H1 (cell line): ENCODE data around the gene BBS4. TPM values are rescaled to one million over a fixed set of nuclear protein-coding genes. Genes with fewer than 3 reads are reported as not detected.
A peak's percentile ranks its signal among the peaks of the same experiment; 100 is the strongest.

Experiments
- CTCF ChIA-PET: fragments of 300-600 bp; sonication (Branson Sonifier 250); formaldehyde crosslinking; loops from one replicate; lab custom pipeline; 2021; ENCODE audit not compliant: partially characterized antibody; lab: Charles Lee
- POLR2A ChIA-PET: fragments of 300-600 bp; sonication (Branson Sonifier 250); formaldehyde crosslinking; loops from one replicate; lab custom pipeline; 2021; ENCODE audit warnings: inconsistent platforms; ENCODE audit not compliant: partially characterized antibody; lab: Charles Lee
- DNase-seq, 2 experiments: peaks; one replicate each; pipeline versions ENCODE4 v3.0.0 to v3.0.0-alpha.2; 2010 to 2022; ENCODE audit warnings: low spot score in 2 of 2, low read depth in 1 of 2, mixed read lengths in 1 of 2
- FAIRE-seq: peaks from 2 replicates; lab custom pipeline; 2011; peaks lifted over from hg19 to GRCh38; lab: Jason Lieb, UNC
- H2AFZ ChIP-seq: 2 replicates; pipeline ENCODE4 v1.8.1; 2012; ENCODE audit warnings: low read length, inconsistent platforms
- H2AK5ac ChIP-seq: 2 replicates; pipeline ENCODE4 v1.6.1; 2013; ENCODE audit warnings: low read depth, low read length
- H2BK120ac ChIP-seq: replicated peaks from 2 replicates; pipeline ENCODE3; 2013; ENCODE audit warnings: low read depth, low read length, inconsistent platforms
- H2BK12ac ChIP-seq: 2 replicates; pipeline ENCODE4 v1.6.1; 2013; ENCODE audit warnings: low read depth, low read length
- H2BK15ac ChIP-seq: 2 replicates; pipeline ENCODE4 v1.6.1; 2013; ENCODE audit warnings: low read length
- H2BK20ac ChIP-seq: 2 replicates; pipeline ENCODE4 v1.6.1; 2013; ENCODE audit warnings: low read length
- H2BK5ac ChIP-seq: 2 replicates; pipeline ENCODE4 v1.6.1; 2013; ENCODE audit warnings: low read depth, low read length
- H3K14ac ChIP-seq: 2 replicates; pipeline ENCODE4 v1.6.1; 2013; ENCODE audit warnings: inconsistent platforms; ENCODE audit not compliant: insufficient read length
- H3K18ac ChIP-seq: 2 replicates; pipeline ENCODE4 v1.6.1; 2013; ENCODE audit warnings: low read length; ENCODE audit errors: extremely low read depth
- H3K23ac ChIP-seq: 2 replicates; pipeline ENCODE4 v1.6.1; 2013; ENCODE audit warnings: inconsistent platforms; ENCODE audit not compliant: insufficient read length
- H3K23me2 ChIP-seq: 2 replicates; pipeline ENCODE4 v1.6.1; 2013; ENCODE audit warnings: low read depth, low read length
- H3K27ac ChIP-seq: 2 replicates; pipeline ENCODE4 v1.6.1; 2011; ENCODE audit warnings: low read depth, low read length, inconsistent platforms
- H3K27me3 ChIP-seq, 4 experiments: replicated peaks in 1 of 4; 1 replicate in 1 of 4; 2 replicates in 3 of 4; pipeline versions ENCODE4 v1.6.1 to v1.8.1; 2011 to 2013; ENCODE audit warnings: low read length in 3 of 4, mild to moderate bottlenecking in 3 of 4, inconsistent platforms in 2 of 4, mixed read lengths in 2 of 4, moderate library complexity in 1 of 4; ENCODE audit not compliant: control insufficient read depth in 3 of 4, insufficient read depth in 3 of 4; ENCODE audit errors: extremely low read depth in 1 of 4
- H3K36me3 ChIP-seq, 4 experiments: 2 replicates each; pipeline versions ENCODE4 v1.6.1 to v1.8.1; 2011 to 2013; ENCODE audit warnings: mild to moderate bottlenecking in 4 of 4, low read length in 3 of 4, moderate library complexity in 2 of 4, control low read depth in 1 of 4, inconsistent platforms in 1 of 4; ENCODE audit not compliant: insufficient read depth in 4 of 4, control insufficient read depth in 2 of 4
- H3K4ac ChIP-seq: replicated peaks from 2 replicates; pipeline ENCODE3; 2013; ENCODE audit warnings: low read length, low read depth, mixed read lengths, inconsistent platforms; ENCODE audit not compliant: insufficient read length
- H3K4me1 ChIP-seq, 4 experiments: replicated peaks in 1 of 4; 1 replicate in 1 of 4; 2 replicates in 3 of 4; pipeline versions ENCODE4 v1.6.1 to v1.8.1; 2011 to 2013; ENCODE audit warnings: low read length in 3 of 4, inconsistent platforms in 2 of 4, mixed read lengths in 1 of 4; ENCODE audit not compliant: insufficient read depth in 4 of 4, control insufficient read depth in 3 of 4
- H3K4me2 ChIP-seq, 2 experiments: 2 replicates each; pipeline versions ENCODE4 v1.6.1 to v1.8.1; 2011 to 2013; ENCODE audit warnings: low read depth in 2 of 2, low read length in 2 of 2, control low read depth in 1 of 2, inconsistent platforms in 1 of 2, mild to moderate bottlenecking in 1 of 2; ENCODE audit not compliant: insufficient read depth in 1 of 2
- H3K4me3 ChIP-seq, 4 experiments: fragments of 200-600, 300-600 bp in 1 of 4; sonication (generic), shearing (Covaris generic), sonication (Bioruptor Twin) in 1 of 4; 2 replicates each; pipeline versions ENCODE4 v1.5.1 to v1.8.1; 2011 to 2016; ENCODE audit warnings: low read length in 4 of 4, low read depth in 3 of 4, control low read depth in 2 of 4, inconsistent platforms in 2 of 4, mild to moderate bottlenecking in 2 of 4, mixed read lengths in 1 of 4, moderate library complexity in 1 of 4; ENCODE audit not compliant: insufficient read depth in 2 of 4; ENCODE audit errors: extremely low read depth in 1 of 4
- H3K56ac ChIP-seq: replicated peaks from 2 replicates; pipeline ENCODE3; 2013; ENCODE audit warnings: low read depth, mild to moderate bottlenecking, mixed read lengths, low read length, inconsistent platforms; ENCODE audit not compliant: insufficient read length
- H3K79me1 ChIP-seq: 2 replicates; pipeline ENCODE4 v1.6.1; 2013; ENCODE audit warnings: low read depth, low read length, control low read depth
- H3K79me2 ChIP-seq, 2 experiments: 2 replicates each; pipeline versions ENCODE4 v1.6.1 to v1.8.1; 2012 to 2013; ENCODE audit warnings: low read length in 2 of 2, mild to moderate bottlenecking in 2 of 2, inconsistent platforms in 1 of 2; ENCODE audit not compliant: insufficient read depth in 2 of 2, control insufficient read depth in 1 of 2
- H3K9ac ChIP-seq, 4 experiments: replicated peaks in 1 of 4; 1 replicate in 1 of 4; 2 replicates in 3 of 4; pipeline versions ENCODE4 v1.6.1 to v1.8.1; 2011 to 2013; ENCODE audit warnings: low read depth in 3 of 4, low read length in 3 of 4, control low read depth in 2 of 4, mild to moderate bottlenecking in 2 of 4, moderate library complexity in 2 of 4, inconsistent platforms in 1 of 4; ENCODE audit errors: extremely low read depth in 1 of 4
- H3K9me3 ChIP-seq, 2 experiments: 2 replicates each; pipeline versions ENCODE4 v1.6.1 to v1.8.1; 2012 to 2013; ENCODE audit warnings: mild to moderate bottlenecking in 2 of 2, moderate library complexity in 2 of 2, control low read depth in 1 of 2, inconsistent platforms in 1 of 2, low read depth in 1 of 2, low read length in 1 of 2, mixed read lengths in 1 of 2; ENCODE audit not compliant: insufficient read depth in 2 of 2
- H4K20me1 ChIP-seq, 2 experiments: replicated peaks in 1 of 2; 2 replicates each; pipeline versions ENCODE3 to v1.8.1; 2011 to 2013; ENCODE audit warnings: inconsistent platforms in 2 of 2, low read length in 2 of 2, mild to moderate bottlenecking in 1 of 2; ENCODE audit not compliant: insufficient read depth in 2 of 2, control insufficient read depth in 1 of 2
- H4K5ac ChIP-seq: 2 replicates; pipeline ENCODE4 v1.6.1; 2013; ENCODE audit warnings: low read length, low read depth, mixed read lengths, inconsistent platforms; ENCODE audit not compliant: insufficient read length
- H4K8ac ChIP-seq: 2 replicates; pipeline ENCODE4 v1.8.0; 2013; ENCODE audit warnings: mild to moderate bottlenecking, moderate library complexity, low read length, inconsistent platforms; ENCODE audit not compliant: insufficient read depth; ENCODE audit errors: extremely low read depth
- H4K91ac ChIP-seq: replicated peaks from 2 replicates; pipeline ENCODE3; 2013; ENCODE audit warnings: low read length, mixed read lengths, inconsistent platforms; ENCODE audit not compliant: insufficient read length
- CTCF ChIP-seq, 3 experiments: IDR thresholded peaks; 1 replicate in 2 of 3; 2 replicates in 1 of 3; pipeline versions ENCODE4 v1.5.1 to v1.6.1; 2011; ENCODE audit warnings: low read length in 3 of 3, mild to moderate bottlenecking in 3 of 3, inconsistent platforms in 2 of 3, low read depth in 1 of 3, moderate library complexity in 1 of 3; ENCODE audit not compliant: insufficient read depth in 1 of 3; ENCODE audit errors: control extremely low read depth in 1 of 3
- FOSL1 ChIP-seq: IDR thresholded peaks from 2 replicates; pipeline ENCODE4 v1.6.1; 2011; ENCODE audit warnings: mild to moderate bottlenecking, low read depth, low read length, moderate library complexity; ENCODE audit not compliant: insufficient read depth
- KDM1A ChIP-seq: fragments of 200-600, 300-600 bp; sonication (generic); IDR thresholded peaks from 2 replicates; pipeline ENCODE4 v1.7.1; 2016; ENCODE audit warnings: mild to moderate bottlenecking, low read length, borderline replicate concordance
- RAD21 ChIP-seq, 2 experiments: IDR thresholded peaks in 1 of 2; conservative IDR thresholded peaks in 1 of 2; 2 replicates each; pipeline ENCODE4 v1.6.1; 2011; ENCODE audit warnings: low read depth in 2 of 2, low read length in 2 of 2, improper control_type of control experiment in 1 of 2, inconsistent platforms in 1 of 2, mild to moderate bottlenecking in 1 of 2, moderate library complexity in 1 of 2
- WGBS, 2 experiments: shearing (Covaris generic) in 1 of 2; methylation state at CpG; one replicate each; pipeline versions ENCODE4 v1.1.6 to v1.1.7; 2013 to 2015; ENCODE audit warnings: low lambda C conversion rate in 2 of 2, mixed read lengths in 2 of 2, inconsistent platforms in 1 of 2, low coverage in 1 of 2, missing lambda C conversion rate in 1 of 2; ENCODE audit not compliant: insufficient replicate concordance in 2 of 2, insufficient coverage in 1 of 2, insufficient read length in 1 of 2; ENCODE audit errors: extremely low coverage in 1 of 2, missing lambda C conversion rate in 1 of 2; 5-methylcytosine and 5-hydroxymethylcytosine counted together
- polyA plus RNA-seq, 7 experiments: library from polyadenylated mRNA; depleted of rRNA in 3 of 7; stranded (reverse) in 5 of 7; unstranded in 2 of 7; fragments of >200 nt in 5 of 7; fragments of 200-250 nt in 2 of 7; gene quantifications; 1 replicate in 5 of 7; 2 replicates in 1 of 7; 4 replicates in 1 of 7; pipeline versions ENCODE4 v1.2.1 to v1.2.3, GENCODE V29; 2011 to 2013; ENCODE audit warnings: missing spikeins in 2 of 7, mixed read lengths in 2 of 7
- total RNA-seq: library from RNA; stranded (reverse); fragmentation: NEBNext Ultra II Directional; extraction: Animal tissue kit (Norgen Biotek cat#: 25700); gene quantifications from 2 replicates; pipeline ENCODE4 v1.2.1, GENCODE V29; 2021

Gene BBS4
- total and polyA plus RNA-seq, 2 of the 8 experiments (the other 6 are each of a cell fraction or from before 2014, with no cell fraction given): 17.4 to 24.1 TPM

- 87% methylated on average over 6 of the region's 6 CpGs; no CpG with 5 or more reads in 1 of the 2 experiments for WGBS, 2 experiments
- Histone ChIP-seq H3K4me1 (no peaks in the 10 kb centered on the region), H2BK5ac (no peak overlapping the region), H3K9me3 (no peaks in the 10 kb centered on the region; a peak in 1 of 4 replicates), H4K20me1 (peaks cover 0 to 5% of the 10 kb centered on the region in 2 experiments), H3K27ac (no peak overlapping the region), H3K36me3 (peaks cover 3 to 55% (median 28%) of the 10 kb centered on the region in 4 experiments; a peak in 6 of 8 replicates), H3K4me2 (no peak overlapping the region), H2AK5ac (no peak overlapping the region), H3K14ac (no peak overlapping the region), H2BK15ac (no peak overlapping the region), H4K8ac (no peak overlapping the region), H2BK20ac (no peak overlapping the region), H3K79me2 (no peaks in the 10 kb centered on the region), H3K23me2 (no peaks in the 10 kb centered on the region), H2BK12ac (no peak overlapping the region), H4K91ac (no peak overlapping the region), H3K9ac (no peak overlapping the region), H3K27me3 (no peaks in the 10 kb centered on the region), H3K18ac (no peak overlapping the region), H2AFZ (no peak overlapping the region), H3K4me3 (no peak overlapping the region), H3K23ac (no peak overlapping the region), H3K56ac (no peak overlapping the region), H3K4ac (no peak overlapping the region), H2BK120ac (no peak overlapping the region), H4K5ac (no peak overlapping the region), H3K79me1 (no peaks in the 10 kb centered on the region)
- FAIRE-seq: no peak
- ChIA-PET CTCF (interaction anchor here (0.7 kb wide), 1 partner anchor 160 kb away, joined by 3 read pairs; no protein-coding TSS in a partner anchor), POLR2A (no interaction called here)
- no peak for DNase-seq
- no peak for TF ChIP-seq FOSL1
- TF ChIP-seq KDM1A: no peak
- TF ChIP-seq CTCF (IDR thresholded peaks at IDR 0.05; ENCODE audit: control extremely low read depth in 1 of 3, insufficient read depth in 1 of 3, low read depth in 1 of 3, low read length in 3 of 3): peak in 1 of 3 experiments; percentile 24; a peak in 1 of 4 replicates
- peak in 1 of 2 experiments; percentile 20; a peak in 1 of 4 replicates for TF ChIP-seq RAD21 (IDR thresholded peaks at IDR 0.05 in 1 of 2, conservative IDR thresholded peaks at IDR 0.05 in 1 of 2; ENCODE audit: low read depth in 2 of 2, low read length in 2 of 2)
These were observed 84.8 kb downstream of the BBS4 start for GRCh38 chr15:72770673-72771328.
